Lower lobe of right lung (tissue), 2 donors: Measurements from ENCODE around the gene DCLK1. TPM values are rescaled to one million over a fixed set of nuclear protein-coding genes. Genes with fewer than 3 reads are reported as not detected.

Source experiments
- ATAC-seq, 2 donors: fragments of 200-7000 bp; cut with Tn5 transposase; one replicate each; pipeline ENCODE4 v1.9.1; 2020 to 2022; ENCODE audit warnings: mild to moderate bottlenecking in 2 of 2, moderate library complexity in 2 of 2
- DNase-seq: peaks from one replicate; pipeline ENCODE4 v3.0.0-alpha.2; 2020
- H3K27ac ChIP-seq: fragments of 200-600 bp; one replicate; pipeline ENCODE4 v1.8.0; 2022
- H3K27me3 ChIP-seq: fragments of 200-600 bp; one replicate; pipeline ENCODE4 v1.8.0; 2022; ENCODE audit warnings: low read depth
- H3K36me3 ChIP-seq: fragments of 200-600 bp; one replicate; pipeline ENCODE4 v1.8.0; 2022; ENCODE audit warnings: mild to moderate bottlenecking
- H3K4me1 ChIP-seq: fragments of 200-600 bp; one replicate; pipeline ENCODE4 v1.8.0; 2022
- H3K4me3 ChIP-seq: fragments of 200-600 bp; one replicate; pipeline ENCODE4 v1.8.0; 2022; ENCODE audit warnings: mild to moderate bottlenecking
- H3K9me3 ChIP-seq: fragments of 200-600 bp; one replicate; pipeline ENCODE4 v1.8.0; 2022
- intact Hi-C: fragments of 100-400 bp; cut with DNase I; formaldehyde crosslinking; loops from one replicate; pipeline ENCODE4 v1.11.0; 2022
- total RNA-seq: library from RNA; stranded (reverse); fragmentation: NEBNext Ultra II Directional; extraction: Animal tissue kit (Norgen Biotek cat#: 25700); gene quantifications from one replicate; pipeline ENCODE4 v1.2.1, GENCODE V29; 2021
- TF ChIP-seq, protein P1 (sequence below): fragments of 200-600 bp; IDR thresholded peaks from one replicate; pipeline ENCODE4 v1.8.0; 2022; ENCODE audit warnings: antibody characterized with exemption, mild to moderate bottlenecking
- donor health status: DM: no; HTN: yes; CAD: no; lungs with severe emphysema.

DCLK1 gene
- total RNA-seq, 1 donor from 2014 or later = 10.4 TPM

GRCh38 chr13:35766663-35767062 is 364.5 kb downstream of the DCLK1 start:
- TF ChIP-seq, protein P1, sequence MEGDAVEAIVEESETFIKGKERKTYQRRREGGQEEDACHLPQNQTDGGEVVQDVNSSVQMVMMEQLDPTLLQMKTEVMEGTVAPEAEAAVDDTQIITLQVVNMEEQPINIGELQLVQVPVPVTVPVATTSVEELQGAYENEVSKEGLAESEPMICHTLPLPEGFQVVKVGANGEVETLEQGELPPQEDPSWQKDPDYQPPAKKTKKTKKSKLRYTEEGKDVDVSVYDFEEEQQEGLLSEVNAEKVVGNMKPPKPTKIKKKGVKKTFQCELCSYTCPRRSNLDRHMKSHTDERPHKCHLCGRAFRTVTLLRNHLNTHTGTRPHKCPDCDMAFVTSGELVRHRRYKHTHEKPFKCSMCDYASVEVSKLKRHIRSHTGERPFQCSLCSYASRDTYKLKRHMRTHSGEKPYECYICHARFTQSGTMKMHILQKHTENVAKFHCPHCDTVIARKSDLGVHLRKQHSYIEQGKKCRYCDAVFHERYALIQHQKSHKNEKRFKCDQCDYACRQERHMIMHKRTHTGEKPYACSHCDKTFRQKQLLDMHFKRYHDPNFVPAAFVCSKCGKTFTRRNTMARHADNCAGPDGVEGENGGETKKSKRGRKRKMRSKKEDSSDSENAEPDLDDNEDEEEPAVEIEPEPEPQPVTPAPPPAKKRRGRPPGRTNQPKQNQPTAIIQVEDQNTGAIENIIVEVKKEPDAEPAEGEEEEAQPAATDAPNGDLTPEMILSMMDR = no peak
- no peaks in the 10 kb centered on the region for H3K4me1 ChIP-seq
- H3K4me3 ChIP-seq = no peak overlapping the region
- ATAC-seq (no peak), DNase-seq (no peak)
- H3K9me3 ChIP-seq = no peaks in the 10 kb centered on the region
- no peaks in the 10 kb centered on the region for H3K27me3 ChIP-seq
- no peak overlapping the region for H3K27ac ChIP-seq
- intact Hi-C loops = no loop called here
- H3K36me3 ChIP-seq = no peaks in the 10 kb centered on the region

GRCh38 chr13:35765941-35766340 is 365.2 kb downstream of the DCLK1 start:
- TF ChIP-seq, protein P1 = no peak
- Histone ChIP-seq H3K27ac (no peak overlapping the region), H3K9me3 (no peaks in the 10 kb centered on the region), H3K4me1 (no peaks in the 10 kb centered on the region), H3K4me3 (no peak overlapping the region), H3K27me3 (no peaks in the 10 kb centered on the region), H3K36me3 (no peaks in the 10 kb centered on the region)
- DNase-seq (no peak), ATAC-seq (no peak)
- intact Hi-C loops = no loop called here

- Histone ChIP-seq H3K36me3 (no peaks in the 10 kb centered on the region), H3K9me3 (no peaks in the 10 kb centered on the region), H3K27me3 (no peaks in the 10 kb centered on the region), H3K4me3 (no peak overlapping the region), H3K4me1 (no peaks in the 10 kb centered on the region), H3K27ac (no peak overlapping the region)
- intact Hi-C loops = no loop called here
- DNase-seq = no peak
- TF ChIP-seq, protein P1 = no peak
- ATAC-seq = peak; percentile 24 to 55
These were observed 365.8 kb downstream of the DCLK1 start for GRCh38 chr13:35765366-35765765.

DNA sequence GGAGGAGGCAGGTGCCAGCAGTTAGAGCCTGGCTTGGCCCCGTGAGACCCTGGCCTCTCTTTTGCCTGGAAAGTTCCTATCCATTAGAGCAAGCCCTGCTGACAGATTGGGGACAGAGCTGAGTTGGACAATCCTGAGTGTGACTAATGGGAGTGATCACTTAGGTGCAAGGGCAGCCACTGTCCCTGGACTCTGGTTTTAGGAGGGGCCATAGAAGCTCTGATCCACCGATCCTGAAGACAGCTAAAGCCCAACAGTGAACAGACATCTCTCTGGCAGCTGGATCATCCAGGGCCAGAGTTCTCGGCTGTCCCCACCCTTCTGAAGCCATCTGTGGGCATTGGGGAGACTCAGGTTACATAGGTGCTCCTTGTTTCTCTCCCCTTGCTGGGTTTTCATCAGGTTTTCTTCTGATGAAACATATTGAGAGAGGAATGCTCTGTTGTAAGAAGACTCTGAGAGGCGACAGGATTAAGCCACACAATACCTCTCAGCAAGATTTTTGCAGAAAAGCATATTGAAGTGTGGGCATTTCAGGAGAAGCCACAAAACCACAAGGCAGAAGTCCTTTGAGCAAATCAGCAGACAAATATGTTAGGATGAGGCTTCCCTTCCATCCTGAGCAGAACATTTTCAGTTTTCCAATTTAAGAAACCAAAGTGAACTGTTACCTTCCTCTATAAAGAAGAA is 366.7 kb downstream of the DCLK1 start:
- no peak for ATAC-seq
- Histone ChIP-seq H3K4me3 (no peak overlapping the region), H3K4me1 (no peaks in the 10 kb centered on the region), H3K9me3 (no peaks in the 10 kb centered on the region), H3K27ac (no peak overlapping the region), H3K27me3 (no peaks in the 10 kb centered on the region), H3K36me3 (no peaks in the 10 kb centered on the region)
- intact Hi-C loops = no loop called here
- DNase-seq = no peak
- TF ChIP-seq, protein P1 = no peak

DNA sequence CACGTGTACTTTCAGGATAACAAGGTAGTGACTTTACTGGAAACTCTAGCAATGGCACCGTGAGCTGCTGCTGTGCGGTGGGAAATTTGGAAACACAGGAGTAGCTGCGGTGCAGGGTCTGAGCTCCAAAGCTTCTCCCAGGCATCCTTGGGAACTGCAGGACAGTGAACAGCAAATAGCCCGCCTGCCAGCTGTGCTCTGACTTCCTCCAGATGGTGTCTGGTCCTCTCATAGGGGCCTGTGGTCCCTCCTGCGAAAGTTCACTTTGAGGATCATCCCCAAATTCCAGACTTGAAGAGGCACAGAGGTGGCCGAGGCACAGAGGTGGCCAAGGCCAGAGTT is 367.4 kb downstream of the DCLK1 start:
- no peak for DNase-seq
- no peaks in the 10 kb centered on the region for H3K4me1 ChIP-seq
- H3K27me3 ChIP-seq = no peaks in the 10 kb centered on the region
- H3K4me3 ChIP-seq = no peak overlapping the region
- no peak for ATAC-seq
- TF ChIP-seq, protein P1 = no peak
- H3K36me3 ChIP-seq = no peaks in the 10 kb centered on the region
- H3K27ac ChIP-seq = no peak overlapping the region
- intact Hi-C loops = no loop called here
- no peaks in the 10 kb centered on the region for H3K9me3 ChIP-seq
